Measurements from ENCODE around the gene RUFY3. TPM values are rescaled to one million over a fixed set of nuclear protein-coding genes. Genes with fewer than 3 reads are reported as not detected.

Gene RUFY3
- total RNA-seq, 1 donor = 82.5 TPM

GRCh38 chr4:70844180-70844579 lies 122.4 kb downstream of the RUFY3 start:
- no peaks in the 10 kb centered on the region for H4K20me1 ChIP-seq (ENCODE audit: insufficient read depth, low read length)
- no peak for DNase-seq (ENCODE audit: insufficient read length, low spot score, missing footprints)
- no peak overlapping the region for H2AFZ ChIP-seq (ENCODE audit: low read length)
- H3K27ac ChIP-seq (ENCODE audit: low read depth, low read length) = no peak overlapping the region
- no peak overlapping the region for H3K4me3 ChIP-seq (ENCODE audit: insufficient read depth, low read length)
- no peaks in the 10 kb centered on the region for H3K9me3 ChIP-seq (ENCODE audit: low read depth, low read length)
- H3K4me1 ChIP-seq (ENCODE audit: insufficient read depth, low read length) = no peaks in the 10 kb centered on the region
- H3K36me3 ChIP-seq (ENCODE audit: insufficient read depth, low read length) = no peaks in the 10 kb centered on the region
- H3K4me2 ChIP-seq (ENCODE audit: insufficient read depth, low read length) = no peak overlapping the region
- H3K79me2 ChIP-seq (ENCODE audit: insufficient read depth, low read length) = peaks cover 2% of the 10 kb centered on the region
- TF ChIP-seq CTCF (IDR thresholded peaks at IDR 0.05; ENCODE audit: extremely low read depth, low read depth, low read length) = no peak
- H3K27me3 ChIP-seq (ENCODE audit: insufficient read depth, low read length) = no peaks in the 10 kb centered on the region

GRCh38 chr4:70849291-70849690 lies 127.5 kb downstream of the RUFY3 start:
- no peaks in the 10 kb centered on the region for H3K27me3 ChIP-seq (ENCODE audit: insufficient read depth, low read length)
- H3K4me2 ChIP-seq (ENCODE audit: insufficient read depth, low read length) = no peak overlapping the region
- H3K27ac ChIP-seq (ENCODE audit: low read depth, low read length) = no peak overlapping the region
- H3K4me1 ChIP-seq (ENCODE audit: insufficient read depth, low read length) = no peaks in the 10 kb centered on the region
- no peaks in the 10 kb centered on the region for H3K9me3 ChIP-seq (ENCODE audit: low read depth, low read length)
- DNase-seq (ENCODE audit: insufficient read length, low spot score, missing footprints) = no peak
- H4K20me1 ChIP-seq (ENCODE audit: insufficient read depth, low read length) = no peaks in the 10 kb centered on the region
- H3K4me3 ChIP-seq (ENCODE audit: insufficient read depth, low read length) = no peak overlapping the region
- no peak for TF ChIP-seq CTCF (IDR thresholded peaks at IDR 0.05; ENCODE audit: extremely low read depth, low read depth, low read length)
- H3K36me3 ChIP-seq (ENCODE audit: insufficient read depth, low read length) = no peaks in the 10 kb centered on the region
- no peaks in the 10 kb centered on the region for H3K79me2 ChIP-seq (ENCODE audit: insufficient read depth, low read length)
- H2AFZ ChIP-seq (ENCODE audit: low read length) = no peak overlapping the region

- TF ChIP-seq CTCF (IDR thresholded peaks at IDR 0.05; ENCODE audit: extremely low read depth, low read depth, low read length) = no peak
- no peak overlapping the region for H3K4me2 ChIP-seq (ENCODE audit: insufficient read depth, low read length)
- no peaks in the 10 kb centered on the region for H3K79me2 ChIP-seq (ENCODE audit: insufficient read depth, low read length)
- no peaks in the 10 kb centered on the region for H3K4me1 ChIP-seq (ENCODE audit: insufficient read depth, low read length)
- H2AFZ ChIP-seq (ENCODE audit: low read length) = no peak overlapping the region
- no peak overlapping the region for H3K27ac ChIP-seq (ENCODE audit: low read depth, low read length)
- H3K4me3 ChIP-seq (ENCODE audit: insufficient read depth, low read length) = no peak overlapping the region
- H3K9me3 ChIP-seq (ENCODE audit: low read depth, low read length) = no peaks in the 10 kb centered on the region
- no peak for DNase-seq (ENCODE audit: insufficient read length, low spot score, missing footprints)
- no peaks in the 10 kb centered on the region for H3K27me3 ChIP-seq (ENCODE audit: insufficient read depth, low read length)
- H4K20me1 ChIP-seq (ENCODE audit: insufficient read depth, low read length) = no peaks in the 10 kb centered on the region
- H3K36me3 ChIP-seq (ENCODE audit: insufficient read depth, low read length) = no peaks in the 10 kb centered on the region
Measured at GRCh38 chr4:70855464-70855863, 133.7 kb downstream of the RUFY3 start.

Small RNA genes lying within 50 kb of the gene (small RNA-seq; reads per million reads assigned to genes)
- gene RF00026 = not detected
- gene RNU6-520P = not detected
- not detected for gene RNU6-784P
- gene RNU6-891P = not detected

Other genes with a start within 250 kb of the RUFY3 start
- gene MUC7, start 249.8 kb upstream of the RUFY3 start, total RNA-seq = not detected in 2 replicates
- not detected in 2 replicates for gene AMTN, start 203.4 kb upstream of the RUFY3 start, total RNA-seq
- not detected in 2 replicates for gene AMBN, start 129.7 kb upstream of the RUFY3 start, total RNA-seq
- not detected in 2 replicates for gene ENAM, start 93.2 kb upstream of the RUFY3 start, total RNA-seq
- gene JCHAIN, start 55.5 kb upstream of the RUFY3 start, total RNA-seq = 2.2 and 2.9 TPM in 2 replicates
- 14.5 and 15.0 TPM in 2 replicates for gene UTP3, start 33.4 kb upstream of the RUFY3 start, total RNA-seq
- 78.1 and 79.3 TPM in 2 replicates for gene GRSF1, start 117.9 kb downstream of the RUFY3 start, total RNA-seq
- gene MOB1B, start 180.4 kb downstream of the RUFY3 start, total RNA-seq = 14.1 and 15.9 TPM in 2 replicates